ENCODE results near the gene TPRG1L. TPM values are rescaled to one million over a fixed set of nuclear protein-coding genes. Genes with fewer than 3 reads are reported as not detected.

TPRG1L gene
- total and polyA plus RNA-seq, 8 donors: 16.4 to 33.3 (median 21.8) TPM

DNA sequence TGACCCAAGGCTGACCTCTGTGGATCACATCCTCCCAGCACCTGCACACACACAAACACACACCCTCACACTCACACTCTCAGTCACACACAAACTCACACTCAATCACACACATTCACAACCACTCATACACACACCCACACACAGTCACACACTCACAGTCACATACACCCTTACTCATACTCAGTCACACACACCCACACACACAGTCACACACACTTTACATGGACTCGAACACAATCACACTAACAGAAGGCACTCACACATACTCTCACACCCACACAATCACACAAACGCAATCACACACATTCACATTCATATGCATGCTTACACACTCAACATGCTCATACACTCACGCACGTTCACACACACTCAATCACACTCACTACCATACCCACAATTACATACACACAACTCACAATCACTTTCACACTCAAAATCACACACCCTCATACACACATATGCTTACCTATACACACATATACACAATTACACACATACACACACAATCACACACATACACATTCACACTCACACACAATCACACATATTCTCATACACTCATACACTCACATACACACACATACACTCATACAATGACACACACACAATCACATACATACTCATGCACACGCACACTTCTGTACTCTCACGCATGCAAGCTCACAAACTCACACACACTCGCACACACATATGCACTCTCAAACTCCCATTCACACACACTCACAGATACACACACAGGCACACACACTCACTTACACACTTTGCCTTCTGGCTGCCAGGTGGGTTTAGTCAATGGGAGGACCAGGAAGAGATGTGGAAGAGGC, 19.6 kb upstream of the TPRG1L start:
- FAIRE-seq (no peak), DNase-seq (no peak), ATAC-seq (no peak)
- Histone ChIP-seq H3K4me3 (no peak overlapping the region), H3K27ac (no peak overlapping the region), H3K4me1 (no peaks in the 10 kb centered on the region), H3K9me3 (no peaks in the 10 kb centered on the region), H3K36me3 (no peaks in the 10 kb centered on the region), H3K27me3 (peaks cover 0 to 8% (median 0%) of the 10 kb centered on the region in 4 donors)
- 70 to 91% methylated on average over 7 of the region's 7 CpGs for WGBS, 2 donors
- intact Hi-C loops (cut with DNase I): no loop called here
- TF ChIP-seq, protein P1, sequence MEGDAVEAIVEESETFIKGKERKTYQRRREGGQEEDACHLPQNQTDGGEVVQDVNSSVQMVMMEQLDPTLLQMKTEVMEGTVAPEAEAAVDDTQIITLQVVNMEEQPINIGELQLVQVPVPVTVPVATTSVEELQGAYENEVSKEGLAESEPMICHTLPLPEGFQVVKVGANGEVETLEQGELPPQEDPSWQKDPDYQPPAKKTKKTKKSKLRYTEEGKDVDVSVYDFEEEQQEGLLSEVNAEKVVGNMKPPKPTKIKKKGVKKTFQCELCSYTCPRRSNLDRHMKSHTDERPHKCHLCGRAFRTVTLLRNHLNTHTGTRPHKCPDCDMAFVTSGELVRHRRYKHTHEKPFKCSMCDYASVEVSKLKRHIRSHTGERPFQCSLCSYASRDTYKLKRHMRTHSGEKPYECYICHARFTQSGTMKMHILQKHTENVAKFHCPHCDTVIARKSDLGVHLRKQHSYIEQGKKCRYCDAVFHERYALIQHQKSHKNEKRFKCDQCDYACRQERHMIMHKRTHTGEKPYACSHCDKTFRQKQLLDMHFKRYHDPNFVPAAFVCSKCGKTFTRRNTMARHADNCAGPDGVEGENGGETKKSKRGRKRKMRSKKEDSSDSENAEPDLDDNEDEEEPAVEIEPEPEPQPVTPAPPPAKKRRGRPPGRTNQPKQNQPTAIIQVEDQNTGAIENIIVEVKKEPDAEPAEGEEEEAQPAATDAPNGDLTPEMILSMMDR (IDR thresholded peaks at IDR 0.05): no peak

GRCh38 chr1:3606779-3607702, 17.8 kb upstream of the TPRG1L start:
- no peak for FAIRE-seq
- intact Hi-C loops (cut with DNase I): no loop called here
- TF ChIP-seq, protein P1 (IDR thresholded peaks at IDR 0.05): no peak
- 67 to 72% methylated on average over 21 to 23 of the region's 23 CpGs for WGBS, 2 donors
- H3K4me3 ChIP-seq: no peak overlapping the region
- peaks cover 0 to 8% (median 0%) of the 10 kb centered on the region in 4 donors for H3K27me3 ChIP-seq
- H3K4me1 ChIP-seq: peaks cover 6 to 10% (median 6%) of the 10 kb centered on the region in 3 donors
- H3K27ac ChIP-seq: no peak overlapping the region
- no peaks in the 10 kb centered on the region for H3K36me3 ChIP-seq
- peak in 1 of 6 donors; percentile 54 for DNase-seq
- no peak for ATAC-seq
- no peaks in the 10 kb centered on the region for H3K9me3 ChIP-seq

- ATAC-seq (no peak), DNase-seq (peak in 1 of 6 donors; percentile 56), FAIRE-seq (no peak)
- no peaks in the 10 kb centered on the region for H3K36me3 ChIP-seq
- TF ChIP-seq, protein P1 (IDR thresholded peaks at IDR 0.05): no peak
- no peak overlapping the region for H3K4me3 ChIP-seq
- H3K9me3 ChIP-seq: no peaks in the 10 kb centered on the region
- peaks cover 0 to 8% (median 0%) of the 10 kb centered on the region in 4 donors for H3K27me3 ChIP-seq
- WGBS, 2 donors: 67 to 82% methylated on average over 16 to 18 of the region's 18 CpGs
- intact Hi-C loops (cut with DNase I): no loop called here
- H3K4me1 ChIP-seq: peaks cover 6 to 10% (median 6%) of the 10 kb centered on the region in 3 donors
- H3K27ac ChIP-seq: no peak overlapping the region
These were observed 17.1 kb upstream of the TPRG1L start for GRCh38 chr1:3607703-3608065.

- intact Hi-C loops (cut with DNase I): no loop called here
- no peak for ATAC-seq
- TF ChIP-seq, protein P1 (IDR thresholded peaks at IDR 0.05): no peak
- no peak for FAIRE-seq
- DNase-seq: no peak
- Histone ChIP-seq H3K27ac (no peak overlapping the region), H3K4me1 (peaks cover 6 to 10% (median 6%) of the 10 kb centered on the region in 3 donors), H3K4me3 (no peak overlapping the region), H3K9me3 (no peaks in the 10 kb centered on the region), H3K27me3 (peaks cover 0 to 8% (median 0%) of the 10 kb centered on the region in 4 donors), H3K36me3 (no peaks in the 10 kb centered on the region)
- WGBS, 2 donors: 75 to 83% methylated on average over 7 of the region's 7 CpGs
These were observed 16.7 kb upstream of the TPRG1L start for GRCh38 chr1:3608154-3608553.
